HepG2 (cell line): ENCODE measurements around the gene SETD3. TPM values are rescaled to one million over a fixed set of nuclear protein-coding genes. Genes with fewer than 3 reads are reported as not detected.
A peak's percentile ranks its signal among the peaks of the same experiment; 100 is the strongest.

Experiments used
- ATAC-seq: fragments of 200-7000 bp; cut with Tn5 transposase; 3 replicates; pipeline ENCODE4 v1.9.1; 2020; ENCODE audit warnings: mild to moderate bottlenecking, moderate library complexity
- BruUV-seq: library from RNA; stranded (reverse); fragments of 400-500 nt; replicated peaks from 2 replicates; lab custom pipeline; 2021; lab: Mats Ljungman, UMichigan
- CTCF ChIA-PET: fragments of 300-600 bp; formaldehyde crosslinking; extraction: SDS; loops from one replicate; lab custom pipeline; 2021; ENCODE audit warnings: low total read pairs, inconsistent platforms, low intra/inter-chr PET ratio; lab: Yijun Ruan, JAX
- POLR2A ChIA-PET: fragments of 350-600 bp; sonication (Branson Sonifier 250); formaldehyde crosslinking; loops from one replicate; lab custom pipeline; 2020; ENCODE audit warnings: antibody characterized with exemption, inconsistent platforms; lab: Yijun Ruan, JAX
- DNase-seq: peaks from one replicate; pipeline ENCODE4 v3.0.0-alpha.2; 2015; ENCODE audit warnings: low spot score
- FAIRE-seq: peaks from 3 replicates; lab custom pipeline; 2011; peaks lifted over from hg19 to GRCh38; lab: Jason Lieb, UNC
- H2AFZ ChIP-seq: one replicate; pipeline ENCODE4 v1.6.1; 2011; ENCODE audit warnings: low read length, inconsistent platforms
- H3K27ac ChIP-seq: fragments of 300-600 bp; 3 replicates; pipeline ENCODE4 v1.8.0; 2011; ENCODE audit warnings: mixed run types, mild to moderate bottlenecking, mixed read lengths, low read length, inconsistent platforms; ENCODE audit not compliant: insufficient read depth; ENCODE audit errors: extremely low read length
- H3K27me3 ChIP-seq, 2 experiments: fragments of 200-600 bp in 1 of 2; 2 replicates in 1 of 2; 3 replicates in 1 of 2; pipeline versions ENCODE4 v1.6.0 to v1.8.0; 2011; ENCODE audit warnings: low read length in 2 of 2, mild to moderate bottlenecking in 2 of 2, moderate library complexity in 2 of 2, inconsistent platforms in 1 of 2; ENCODE audit not compliant: insufficient read depth in 2 of 2, control insufficient read depth in 1 of 2
- H3K36me3 ChIP-seq, 2 experiments: fragments of 200-600 bp in 1 of 2; replicated peaks in 1 of 2; 2 replicates in 1 of 2; 3 replicates in 1 of 2; pipeline versions ENCODE4 v1.5.1 to v1.8.0; 2011; ENCODE audit warnings: low read length in 2 of 2, inconsistent platforms in 1 of 2; ENCODE audit not compliant: insufficient read depth in 2 of 2, control insufficient read depth in 1 of 2
- H3K4me1 ChIP-seq: 2 replicates; pipeline ENCODE4 v1.5.1; 2012; ENCODE audit warnings: low read length, inconsistent platforms; ENCODE audit not compliant: insufficient read depth
- H3K4me2 ChIP-seq: 2 replicates; pipeline ENCODE4 v1.6.0; 2011; ENCODE audit warnings: low read depth, low read length, inconsistent platforms
- H3K4me3 ChIP-seq, 3 experiments: fragments of 200-600 bp in 1 of 3; sonication (generic), shearing (Covaris generic) in 1 of 3; replicated peaks in 1 of 3; 2 replicates each; pipeline ENCODE4 v1.5.1; 2011 to 2016; ENCODE audit warnings: low read length in 3 of 3, inconsistent platforms in 2 of 3, low read depth in 2 of 3, mild to moderate bottlenecking in 2 of 3, control low read depth in 1 of 3, mixed read lengths in 1 of 3; ENCODE audit not compliant: insufficient read depth in 1 of 3
- H3K79me2 ChIP-seq: one replicate; pipeline ENCODE4 v1.6.1; 2011; ENCODE audit warnings: low read length, inconsistent platforms; ENCODE audit not compliant: insufficient read depth
- H3K9ac ChIP-seq: 2 replicates; pipeline ENCODE4 v1.6.0; 2011; ENCODE audit warnings: mild to moderate bottlenecking, low read depth, low read length, inconsistent platforms; ENCODE audit not compliant: insufficient read depth
- H3K9me3 ChIP-seq: 2 replicates; pipeline ENCODE4 v1.5.1; 2012; ENCODE audit warnings: mild to moderate bottlenecking, low read length
- H4K20me1 ChIP-seq: 2 replicates; pipeline ENCODE4 v1.6.0; 2011; ENCODE audit warnings: inconsistent platforms, mild to moderate bottlenecking, low read length, moderate library complexity; ENCODE audit not compliant: insufficient read depth
- CC2D1A ChIP-seq: sonication (generic); formaldehyde crosslinking; IDR thresholded peaks from 2 replicates; pipeline ENCODE4 v1.8.1; 2023; ENCODE audit warnings: mild to moderate bottlenecking, missing genetic modification reagents
- KDM5A ChIP-seq: fragments of 200-600 bp; sonication (generic); IDR thresholded peaks from 2 replicates; pipeline ENCODE4 v1.7.0; 2018; ENCODE audit warnings: antibody characterized with exemption, mild to moderate bottlenecking, low read length, borderline replicate concordance
- MBD4 ChIP-seq: IDR thresholded peaks from 2 replicates; pipeline ENCODE4 v1.6.1; 2012; ENCODE audit warnings: low read length, inconsistent platforms, borderline replicate concordance
- POLR2AphosphoS5 ChIP-seq: IDR thresholded peaks from 2 replicates; pipeline ENCODE4 v1.6.1; 2012; ENCODE audit warnings: low read depth, low read length
- ZBTB21 ChIP-seq: sonication (generic); formaldehyde crosslinking; IDR thresholded peaks from 2 replicates; pipeline ENCODE4 v1.4.0; 2020; ENCODE audit warnings: missing genetic modification reagents
- ZBTB26 ChIP-seq: IDR thresholded peaks from 2 replicates; pipeline ENCODE4 v1.6.1; 2016; ENCODE audit warnings: missing compliant biosample characterization, missing genetic modification reagents, borderline replicate concordance
- ZMYM4 ChIP-seq: sonication (generic); formaldehyde crosslinking; IDR thresholded peaks from 2 replicates; pipeline ENCODE4 v1.8.1; 2023; ENCODE audit warnings: mild to moderate bottlenecking, missing genetic modification reagents
- ZNF292 ChIP-seq: sonication (generic); formaldehyde crosslinking; IDR thresholded peaks from 2 replicates; pipeline ENCODE4 v1.8.1; 2022; ENCODE audit warnings: mild to moderate bottlenecking, low read depth, missing genetic modification reagents, borderline replicate concordance
- ZNF34 ChIP-seq: sonication (generic); formaldehyde crosslinking; IDR thresholded peaks from 2 replicates; pipeline ENCODE4 v1.4.0; 2020; ENCODE audit warnings: mild to moderate bottlenecking, missing genetic modification reagents, borderline replicate concordance
- ZNF468 ChIP-seq: sonication (generic); formaldehyde crosslinking; IDR thresholded peaks from 2 replicates; pipeline ENCODE4 v1.8.0; 2022; ENCODE audit warnings: mild to moderate bottlenecking, moderate library complexity, missing genetic modification reagents
- ZNF564 ChIP-seq: sonication (generic); formaldehyde crosslinking; IDR thresholded peaks from 2 replicates; pipeline ENCODE4 v1.8.1; 2023; ENCODE audit warnings: mild to moderate bottlenecking, missing genetic modification reagents
- WGBS: methylation state at CpG from one replicate; pipeline ENCODE4 v1.1.6; 2017; ENCODE audit warnings: low lambda C conversion rate; 5-methylcytosine and 5-hydroxymethylcytosine counted together
- in situ Hi-C: cut with HindIII; loops from 2 replicates; pipeline ENCODE4 v1.10.0; 2017; ENCODE audit warnings: low pct_unique_long_range_greater_than_20kb; ENCODE audit not compliant: extremely low pct_ligation_motif_present
- intact Hi-C: fragments of 100-400 bp; cut with micrococcal nuclease; formaldehyde crosslinking; loops from one replicate; pipeline ENCODE4 v1.10.0; 2022; ENCODE audit not compliant: unreplicated experiment
- polyA plus RNA-seq, 8 experiments: library from polyadenylated mRNA; depleted of rRNA in 3 of 8; stranded (reverse) in 7 of 8; unstranded in 1 of 8; fragments of >200 nt; fragmentation: Illumina TruSeq in 4 of 8; extraction: Trizol in 4 of 8; gene quantifications; 2 replicates each; pipeline versions ENCODE4 v1.2.1 to v1.2.3, GENCODE V29; 2011 to 2016; ENCODE audit warnings: low read depth in 4 of 8, missing spikeins in 1 of 8, mixed read lengths in 1 of 8; ENCODE audit not compliant: insufficient read depth in 1 of 8
- total RNA-seq, 5 experiments: library from RNA; depleted of rRNA; stranded (reverse); fragments of >200 nt; fragmentation: Illumina TruSeq; extraction: Trizol; gene quantifications; 2 replicates each; pipeline ENCODE4 v1.2.3, GENCODE V29; 2016; ENCODE audit warnings: low read depth in 1 of 5
- TF ChIP-seq, protein P1 (sequence below): sonication (generic); formaldehyde crosslinking; IDR thresholded peaks from 2 replicates; pipeline ENCODE4 v1.8.1; 2022; ENCODE audit warnings: mild to moderate bottlenecking, missing genetic modification reagents
- TF ChIP-seq, protein P2 (sequence below): sonication (generic); formaldehyde crosslinking; IDR thresholded peaks from 2 replicates; pipeline ENCODE4 v1.9.0; 2021; ENCODE audit warnings: mild to moderate bottlenecking, missing genetic modification reagents

Gene SETD3
- total and polyA plus RNA-seq, 2 of the 13 experiments (the other 11 are each of a cell fraction or from before 2014, with no cell fraction given): 30.3 to 67.1 TPM

DNA sequence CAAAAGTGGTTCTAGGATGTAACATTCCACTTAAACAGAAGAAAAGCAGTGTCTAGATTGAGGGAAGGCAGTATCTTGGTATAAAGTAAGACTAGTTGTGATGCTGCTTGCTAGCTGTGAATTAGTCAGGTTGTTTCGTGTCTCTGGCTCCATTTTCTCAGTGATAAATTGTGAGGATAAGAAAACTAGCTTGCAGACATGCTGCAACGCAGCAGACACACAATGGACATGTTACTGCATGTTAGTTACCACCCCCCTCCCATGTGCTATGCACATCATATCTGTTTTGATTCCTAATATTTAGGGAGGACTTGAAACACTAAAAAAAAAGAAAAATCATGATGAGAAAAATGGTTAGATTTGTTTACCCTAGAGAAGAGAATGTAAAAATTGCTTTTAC is 3.4 kb upstream of the SETD3 start (continued):
- TF ChIP-seq, protein P1, sequence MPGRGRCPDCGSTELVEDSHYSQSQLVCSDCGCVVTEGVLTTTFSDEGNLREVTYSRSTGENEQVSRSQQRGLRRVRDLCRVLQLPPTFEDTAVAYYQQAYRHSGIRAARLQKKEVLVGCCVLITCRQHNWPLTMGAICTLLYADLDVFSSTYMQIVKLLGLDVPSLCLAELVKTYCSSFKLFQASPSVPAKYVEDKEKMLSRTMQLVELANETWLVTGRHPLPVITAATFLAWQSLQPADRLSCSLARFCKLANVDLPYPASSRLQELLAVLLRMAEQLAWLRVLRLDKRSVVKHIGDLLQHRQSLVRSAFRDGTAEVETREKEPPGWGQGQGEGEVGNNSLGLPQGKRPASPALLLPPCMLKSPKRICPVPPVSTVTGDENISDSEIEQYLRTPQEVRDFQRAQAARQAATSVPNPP: no peak
- no peak for TF ChIP-seq MBD4

GRCh38 chr14:99481745-99482099 is 1.1 kb upstream of the SETD3 start:
- Histone ChIP-seq H3K27ac (peak overlapping the region; percentile 90), H3K79me2 (peaks cover 89% of the 10 kb centered on the region), H3K36me3 (no peaks in the 10 kb centered on the region; a peak in 1 of 5 replicates), H3K4me3 (peak overlapping the region; percentile 89 to 97 (median 93)), H3K9ac (peak overlapping the region; percentile 93), H3K27me3 (no peaks in the 10 kb centered on the region; a peak in 1 of 5 replicates), H2AFZ (no peak overlapping the region), H3K4me2 (peak overlapping the region; percentile 83), H3K4me1 (peaks cover 52% of the 10 kb centered on the region), H3K9me3 (no peaks in the 10 kb centered on the region), H4K20me1 (peaks cover 54% of the 10 kb centered on the region)
- no TSS peak for BruUV-seq
- in situ Hi-C loops: no loop called here
- ChIA-PET CTCF (no interaction called here), POLR2A (interaction anchor here (1.0 to 1.2 kb wide), 5 partner anchors 74 to 489 kb away, joined by 3 to 8 read pairs (median 4); partner anchors contain the start of genes CCDC85C and CYP46A1)
- intact Hi-C loops: no loop called here
- ATAC-seq (no peak), DNase-seq (no peak), FAIRE-seq (no peak)
- 1% methylated on average over 9 of the region's 17 CpGs for WGBS
- TF ChIP-seq CC2D1A (CRISPR knock-in tag) (no peak), KDM5A (peak; percentile 93), ZNF292 (CRISPR knock-in tag) (no peak), ZNF468 (CRISPR knock-in tag) (no peak), ZBTB26 (CRISPR knock-in tag) (no peak), ZNF564 (CRISPR knock-in tag) (no peak), POLR2AphosphoS5 (no peak), ZNF34 (CRISPR knock-in tag) (no peak), ZBTB21 (no peak), ZMYM4 (CRISPR knock-in tag) (no peak)
- TF ChIP-seq, protein P2, sequence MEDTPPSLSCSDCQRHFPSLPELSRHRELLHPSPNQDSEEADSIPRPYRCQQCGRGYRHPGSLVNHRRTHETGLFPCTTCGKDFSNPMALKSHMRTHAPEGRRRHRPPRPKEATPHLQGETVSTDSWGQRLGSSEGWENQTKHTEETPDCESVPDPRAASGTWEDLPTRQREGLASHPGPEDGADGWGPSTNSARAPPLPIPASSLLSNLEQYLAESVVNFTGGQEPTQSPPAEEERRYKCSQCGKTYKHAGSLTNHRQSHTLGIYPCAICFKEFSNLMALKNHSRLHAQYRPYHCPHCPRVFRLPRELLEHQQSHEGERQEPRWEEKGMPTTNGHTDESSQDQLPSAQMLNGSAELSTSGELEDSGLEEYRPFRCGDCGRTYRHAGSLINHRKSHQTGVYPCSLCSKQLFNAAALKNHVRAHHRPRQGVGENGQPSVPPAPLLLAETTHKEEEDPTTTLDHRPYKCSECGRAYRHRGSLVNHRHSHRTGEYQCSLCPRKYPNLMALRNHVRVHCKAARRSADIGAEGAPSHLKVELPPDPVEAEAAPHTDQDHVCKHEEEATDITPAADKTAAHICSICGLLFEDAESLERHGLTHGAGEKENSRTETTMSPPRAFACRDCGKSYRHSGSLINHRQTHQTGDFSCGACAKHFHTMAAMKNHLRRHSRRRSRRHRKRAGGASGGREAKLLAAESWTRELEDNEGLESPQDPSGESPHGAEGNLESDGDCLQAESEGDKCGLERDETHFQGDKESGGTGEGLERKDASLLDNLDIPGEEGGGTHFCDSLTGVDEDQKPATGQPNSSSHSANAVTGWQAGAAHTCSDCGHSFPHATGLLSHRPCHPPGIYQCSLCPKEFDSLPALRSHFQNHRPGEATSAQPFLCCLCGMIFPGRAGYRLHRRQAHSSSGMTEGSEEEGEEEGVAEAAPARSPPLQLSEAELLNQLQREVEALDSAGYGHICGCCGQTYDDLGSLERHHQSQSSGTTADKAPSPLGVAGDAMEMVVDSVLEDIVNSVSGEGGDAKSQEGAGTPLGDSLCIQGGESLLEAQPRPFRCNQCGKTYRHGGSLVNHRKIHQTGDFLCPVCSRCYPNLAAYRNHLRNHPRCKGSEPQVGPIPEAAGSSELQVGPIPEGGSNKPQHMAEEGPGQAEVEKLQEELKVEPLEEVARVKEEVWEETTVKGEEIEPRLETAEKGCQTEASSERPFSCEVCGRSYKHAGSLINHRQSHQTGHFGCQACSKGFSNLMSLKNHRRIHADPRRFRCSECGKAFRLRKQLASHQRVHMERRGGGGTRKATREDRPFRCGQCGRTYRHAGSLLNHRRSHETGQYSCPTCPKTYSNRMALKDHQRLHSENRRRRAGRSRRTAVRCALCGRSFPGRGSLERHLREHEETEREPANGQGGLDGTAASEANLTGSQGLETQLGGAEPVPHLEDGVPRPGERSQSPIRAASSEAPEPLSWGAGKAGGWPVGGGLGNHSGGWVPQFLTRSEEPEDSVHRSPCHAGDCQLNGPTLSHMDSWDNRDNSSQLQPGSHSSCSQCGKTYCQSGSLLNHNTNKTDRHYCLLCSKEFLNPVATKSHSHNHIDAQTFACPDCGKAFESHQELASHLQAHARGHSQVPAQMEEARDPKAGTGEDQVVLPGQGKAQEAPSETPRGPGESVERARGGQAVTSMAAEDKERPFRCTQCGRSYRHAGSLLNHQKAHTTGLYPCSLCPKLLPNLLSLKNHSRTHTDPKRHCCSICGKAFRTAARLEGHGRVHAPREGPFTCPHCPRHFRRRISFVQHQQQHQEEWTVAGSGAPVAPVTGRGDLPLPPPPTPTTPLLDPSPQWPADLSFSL (CRISPR knock-in tag): 0 out of 2 replicates have a peak, but pooled peaks have one; percentile 33
